Neural cell (in vitro differentiated cells): Measurements from ENCODE around the gene NCAPD2.

Source experiments
- EP300 ChIP-seq: fragments of 450-650 bp; conservative IDR thresholded peaks from 2 replicates; pipeline ENCODE4 v1.6.1; 2014; ENCODE audit warnings: antibody characterized with exemption, mild to moderate bottlenecking, moderate library complexity; ENCODE audit not compliant: poor library complexity, severe bottlenecking
- EZH2 ChIP-seq: fragments of 200-600, 300-800 bp; shearing (Covaris generic), sonication (generic); IDR thresholded peaks from 2 replicates; pipeline ENCODE4 v1.6.1; 2014; ENCODE audit warnings: antibody characterized with exemption, low read length, borderline replicate concordance, mild to moderate bottlenecking; ENCODE audit not compliant: insufficient read depth, poor library complexity, severe bottlenecking
- MXI1 ChIP-seq: fragments of 450-650 bp; conservative IDR thresholded peaks from 2 replicates; pipeline ENCODE4 v1.6.1; 2014; ENCODE audit warnings: antibody characterized with exemption, mild to moderate bottlenecking; ENCODE audit not compliant: poor library complexity, severe bottlenecking
- POLR2AphosphoS5 ChIP-seq: IDR thresholded peaks from 2 replicates; pipeline ENCODE4 v1.6.1; 2012
- RAD21 ChIP-seq: fragments of 450-650 bp; conservative IDR thresholded peaks from 2 replicates; pipeline ENCODE4 v1.6.1; 2014; ENCODE audit warnings: antibody characterized with exemption, mild to moderate bottlenecking, moderate library complexity
- SMC3 ChIP-seq: fragments of 450-650 bp; conservative IDR thresholded peaks from 2 replicates; pipeline ENCODE4 v1.6.1; 2014; ENCODE audit warnings: antibody characterized with exemption, mild to moderate bottlenecking, moderate library complexity; ENCODE audit not compliant: poor library complexity
- TAF1 ChIP-seq: IDR thresholded peaks from 2 replicates; pipeline ENCODE4 v1.6.1; 2012; ENCODE audit warnings: low read depth
- TF ChIP-seq, protein P1 (sequence below): fragments of 450-650 bp; IDR thresholded peaks from 2 replicates; pipeline ENCODE4 v1.5.1; 2014; ENCODE audit warnings: antibody characterized with exemption, mild to moderate bottlenecking, moderate library complexity; ENCODE audit not compliant: poor library complexity, severe bottlenecking
- TF ChIP-seq, protein P2 (sequence below): IDR thresholded peaks from 2 replicates; pipeline ENCODE4 v1.6.1; 2012; ENCODE audit warnings: borderline replicate concordance

DNA sequence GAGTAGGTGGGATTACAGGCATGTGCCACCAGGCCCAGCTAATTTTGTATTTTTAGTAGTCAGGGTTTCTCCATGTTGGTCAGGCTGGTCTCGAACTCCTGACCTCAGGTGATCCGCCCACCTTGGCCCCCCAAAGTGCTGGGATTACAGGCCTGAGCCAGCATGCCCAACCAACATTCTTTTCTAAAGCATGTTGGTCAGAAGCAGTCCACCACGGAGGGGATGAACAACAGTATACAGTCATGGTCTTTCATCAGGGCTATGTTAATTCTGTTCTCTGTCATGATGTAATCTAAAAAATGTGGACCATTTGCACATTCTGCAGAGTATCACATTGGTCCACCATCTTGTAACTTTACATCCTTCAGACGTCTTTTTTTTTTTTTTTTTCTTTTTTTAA is 4.5 kb upstream of the NCAPD2 start:
- TF ChIP-seq, protein P1, sequence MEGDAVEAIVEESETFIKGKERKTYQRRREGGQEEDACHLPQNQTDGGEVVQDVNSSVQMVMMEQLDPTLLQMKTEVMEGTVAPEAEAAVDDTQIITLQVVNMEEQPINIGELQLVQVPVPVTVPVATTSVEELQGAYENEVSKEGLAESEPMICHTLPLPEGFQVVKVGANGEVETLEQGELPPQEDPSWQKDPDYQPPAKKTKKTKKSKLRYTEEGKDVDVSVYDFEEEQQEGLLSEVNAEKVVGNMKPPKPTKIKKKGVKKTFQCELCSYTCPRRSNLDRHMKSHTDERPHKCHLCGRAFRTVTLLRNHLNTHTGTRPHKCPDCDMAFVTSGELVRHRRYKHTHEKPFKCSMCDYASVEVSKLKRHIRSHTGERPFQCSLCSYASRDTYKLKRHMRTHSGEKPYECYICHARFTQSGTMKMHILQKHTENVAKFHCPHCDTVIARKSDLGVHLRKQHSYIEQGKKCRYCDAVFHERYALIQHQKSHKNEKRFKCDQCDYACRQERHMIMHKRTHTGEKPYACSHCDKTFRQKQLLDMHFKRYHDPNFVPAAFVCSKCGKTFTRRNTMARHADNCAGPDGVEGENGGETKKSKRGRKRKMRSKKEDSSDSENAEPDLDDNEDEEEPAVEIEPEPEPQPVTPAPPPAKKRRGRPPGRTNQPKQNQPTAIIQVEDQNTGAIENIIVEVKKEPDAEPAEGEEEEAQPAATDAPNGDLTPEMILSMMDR, result no peak
- TF ChIP-seq POLR2AphosphoS5, result no peak
- no peak for TF ChIP-seq EP300
- TF ChIP-seq RAD21, result no peak
- TF ChIP-seq, protein P2, sequence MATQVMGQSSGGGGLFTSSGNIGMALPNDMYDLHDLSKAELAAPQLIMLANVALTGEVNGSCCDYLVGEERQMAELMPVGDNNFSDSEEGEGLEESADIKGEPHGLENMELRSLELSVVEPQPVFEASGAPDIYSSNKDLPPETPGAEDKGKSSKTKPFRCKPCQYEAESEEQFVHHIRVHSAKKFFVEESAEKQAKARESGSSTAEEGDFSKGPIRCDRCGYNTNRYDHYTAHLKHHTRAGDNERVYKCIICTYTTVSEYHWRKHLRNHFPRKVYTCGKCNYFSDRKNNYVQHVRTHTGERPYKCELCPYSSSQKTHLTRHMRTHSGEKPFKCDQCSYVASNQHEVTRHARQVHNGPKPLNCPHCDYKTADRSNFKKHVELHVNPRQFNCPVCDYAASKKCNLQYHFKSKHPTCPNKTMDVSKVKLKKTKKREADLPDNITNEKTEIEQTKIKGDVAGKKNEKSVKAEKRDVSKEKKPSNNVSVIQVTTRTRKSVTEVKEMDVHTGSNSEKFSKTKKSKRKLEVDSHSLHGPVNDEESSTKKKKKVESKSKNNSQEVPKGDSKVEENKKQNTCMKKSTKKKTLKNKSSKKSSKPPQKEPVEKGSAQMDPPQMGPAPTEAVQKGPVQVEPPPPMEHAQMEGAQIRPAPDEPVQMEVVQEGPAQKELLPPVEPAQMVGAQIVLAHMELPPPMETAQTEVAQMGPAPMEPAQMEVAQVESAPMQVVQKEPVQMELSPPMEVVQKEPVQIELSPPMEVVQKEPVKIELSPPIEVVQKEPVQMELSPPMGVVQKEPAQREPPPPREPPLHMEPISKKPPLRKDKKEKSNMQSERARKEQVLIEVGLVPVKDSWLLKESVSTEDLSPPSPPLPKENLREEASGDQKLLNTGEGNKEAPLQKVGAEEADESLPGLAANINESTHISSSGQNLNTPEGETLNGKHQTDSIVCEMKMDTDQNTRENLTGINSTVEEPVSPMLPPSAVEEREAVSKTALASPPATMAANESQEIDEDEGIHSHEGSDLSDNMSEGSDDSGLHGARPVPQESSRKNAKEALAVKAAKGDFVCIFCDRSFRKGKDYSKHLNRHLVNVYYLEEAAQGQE, result no peak
- TF ChIP-seq EZH2, result no peak
- TF ChIP-seq TAF1, result no peak
- TF ChIP-seq MXI1, result no peak
- TF ChIP-seq SMC3, result no peak
